ENCODE data around the gene BRD1. TPM values are rescaled to one million over a fixed set of nuclear protein-coding genes. Genes with fewer than 3 reads are reported as not detected.

BRD1 gene
- total RNA-seq, 1 donor from 2014 or later, result 32.4 TPM

- Mint-ChIP-seq H3K9me3 (ENCODE audit: unreplicated experiment) (peaks cover 6% of the 10 kb centered on the region), H3K27ac (ENCODE audit: unreplicated experiment) (no peak overlapping the region), H3K4me3 (ENCODE audit: unreplicated experiment) (no peak overlapping the region), H3K27me3 (ENCODE audit: low read depth, unreplicated experiment) (peaks cover 4% of the 10 kb centered on the region), H3K36me3 (ENCODE audit: low read depth, unreplicated experiment) (no peaks in the 10 kb centered on the region), H3K4me1 (ENCODE audit: low read depth, unreplicated experiment) (peaks cover 9% of the 10 kb centered on the region)
- TF ChIP-seq EZH2 (IDR thresholded peaks at IDR 0.05; ENCODE audit: insufficient read depth, low read length) (no peak), CTCF (IDR thresholded peaks at IDR 0.05; ENCODE audit: insufficient read depth, low read depth, low read length) (no peak)
- FAIRE-seq, result no peak
- Histone ChIP-seq H3K79me2 (ENCODE audit: insufficient read depth, low read length) (no peaks in the 10 kb centered on the region), H3K36me3 (ENCODE audit: insufficient read depth, low read length) (no peaks in the 10 kb centered on the region), H2AFZ (ENCODE audit: low read depth, low read length) (no peak overlapping the region), H3K27me3 (ENCODE audit: insufficient read depth, low read length) (no peaks in the 10 kb centered on the region), H3K27ac (ENCODE audit: low read depth, low read length) (no peak overlapping the region), H3K9ac (ENCODE audit: low read length) (no peak overlapping the region), H3K4me3 (ENCODE audit: insufficient read depth, low read depth, low read length) (no peak overlapping the region), H3K4me2 (ENCODE audit: low read length) (no peak overlapping the region), H3K4me1 (ENCODE audit: insufficient read depth, low read length) (no peaks in the 10 kb centered on the region), H3K9me3 (ENCODE audit: insufficient read depth, low read depth, low read length) (no peaks in the 10 kb centered on the region), H4K20me1 (ENCODE audit: insufficient read depth, low read length) (no peaks in the 10 kb centered on the region)
- no peak for DNase-seq (ENCODE audit: low read depth)
Observed at GRCh38 chr22:49761836-49762235, 65.8 kb downstream of the BRD1 start.

- H3K79me2 ChIP-seq (ENCODE audit: insufficient read depth, low read length), result no peaks in the 10 kb centered on the region
- no peaks in the 10 kb centered on the region for H4K20me1 ChIP-seq (ENCODE audit: insufficient read depth, low read length)
- no peak overlapping the region for H2AFZ ChIP-seq (ENCODE audit: low read depth, low read length)
- no peak overlapping the region for H3K4me3 ChIP-seq (ENCODE audit: insufficient read depth, low read depth, low read length)
- no peaks in the 10 kb centered on the region for H3K4me1 ChIP-seq (ENCODE audit: insufficient read depth, low read length)
- DNase-seq (ENCODE audit: low read depth), result no peak
- H3K27me3 ChIP-seq (ENCODE audit: insufficient read depth, low read length), result no peaks in the 10 kb centered on the region
- no peaks in the 10 kb centered on the region for H3K36me3 ChIP-seq (ENCODE audit: insufficient read depth, low read length)
- H3K9ac ChIP-seq (ENCODE audit: low read length), result no peak overlapping the region
- peaks cover 6% of the 10 kb centered on the region for H3K27me3 Mint-ChIP-seq (ENCODE audit: low read depth, unreplicated experiment)
- peak overlapping the region; percentile 89 for H3K27ac Mint-ChIP-seq (ENCODE audit: unreplicated experiment)
- H3K27ac ChIP-seq (ENCODE audit: low read depth, low read length), result no peak overlapping the region
- peaks cover 9% of the 10 kb centered on the region for H3K4me1 Mint-ChIP-seq (ENCODE audit: low read depth, unreplicated experiment)
- H3K4me3 Mint-ChIP-seq (ENCODE audit: unreplicated experiment), result no peak overlapping the region
- H3K9me3 ChIP-seq (ENCODE audit: insufficient read depth, low read depth, low read length), result no peaks in the 10 kb centered on the region
- no peak for FAIRE-seq
- TF ChIP-seq EZH2 (IDR thresholded peaks at IDR 0.05; ENCODE audit: insufficient read depth, low read length), result no peak
- no peak for TF ChIP-seq CTCF (IDR thresholded peaks at IDR 0.05; ENCODE audit: insufficient read depth, low read depth, low read length)
- no peaks in the 10 kb centered on the region for H3K36me3 Mint-ChIP-seq (ENCODE audit: low read depth, unreplicated experiment)
- H3K4me2 ChIP-seq (ENCODE audit: low read length), result no peak overlapping the region
- peaks cover 5% of the 10 kb centered on the region for H3K9me3 Mint-ChIP-seq (ENCODE audit: unreplicated experiment)
Observed at GRCh38 chr22:49760630-49761571, 66.8 kb downstream of the BRD1 start.

- Histone ChIP-seq H3K4me3 (ENCODE audit: insufficient read depth, low read depth, low read length) (no peak overlapping the region), H3K79me2 (ENCODE audit: insufficient read depth, low read length) (no peaks in the 10 kb centered on the region), H3K4me1 (ENCODE audit: insufficient read depth, low read length) (no peaks in the 10 kb centered on the region), H4K20me1 (ENCODE audit: insufficient read depth, low read length) (no peaks in the 10 kb centered on the region), H3K9ac (ENCODE audit: low read length) (no peak overlapping the region), H3K27me3 (ENCODE audit: insufficient read depth, low read length) (no peaks in the 10 kb centered on the region), H3K4me2 (ENCODE audit: low read length) (no peak overlapping the region), H3K27ac (ENCODE audit: low read depth, low read length) (no peak overlapping the region), H2AFZ (ENCODE audit: low read depth, low read length) (no peak overlapping the region), H3K36me3 (ENCODE audit: insufficient read depth, low read length) (no peaks in the 10 kb centered on the region), H3K9me3 (ENCODE audit: insufficient read depth, low read depth, low read length) (no peaks in the 10 kb centered on the region)
- Mint-ChIP-seq H3K27ac (ENCODE audit: unreplicated experiment) (peak overlapping the region; percentile 89), H3K9me3 (ENCODE audit: unreplicated experiment) (peaks cover 5% of the 10 kb centered on the region), H3K4me1 (ENCODE audit: low read depth, unreplicated experiment) (peaks cover 9% of the 10 kb centered on the region), H3K4me3 (ENCODE audit: unreplicated experiment) (no peak overlapping the region), H3K27me3 (ENCODE audit: low read depth, unreplicated experiment) (peaks cover 7% of the 10 kb centered on the region), H3K36me3 (ENCODE audit: low read depth, unreplicated experiment) (no peaks in the 10 kb centered on the region)
- TF ChIP-seq CTCF (IDR thresholded peaks at IDR 0.05; ENCODE audit: insufficient read depth, low read depth, low read length) (no peak), EZH2 (IDR thresholded peaks at IDR 0.05; ENCODE audit: insufficient read depth, low read length) (no peak)
- FAIRE-seq, result no peak
- no peak for DNase-seq (ENCODE audit: low read depth)
Observed at GRCh38 chr22:49760280-49760629, 67.4 kb downstream of the BRD1 start.

Data from astrocyte (in vitro differentiated cells and primary cell).